Activated naive CD4-positive, alpha-beta T cell treated with anti-CD3 and anti-CD28 coated beads, Interleukin-2, amount 50 U/mL, for 24 hours (primary cell): Measurements from ENCODE around the gene FKBP15.
"Not testable (repeated sequence)": the region's sequence is repeated elsewhere in the genome, so short reads cannot be mapped to it uniquely, and the experiment has no call there.

ENCODE experiments used
- H3K27ac Mint-ChIP-seq: one replicate; pipeline ENCODE4 v1.8.0; 2021; ENCODE audit warnings: mild to moderate bottlenecking, mixed read lengths
- H3K27me3 Mint-ChIP-seq: one replicate; pipeline ENCODE4 v1.8.0; 2021; ENCODE audit warnings: mixed read lengths
- H3K36me3 Mint-ChIP-seq: one replicate; pipeline ENCODE4 v1.8.0; 2021; ENCODE audit warnings: mixed read lengths
- H3K4me1 Mint-ChIP-seq: one replicate; pipeline ENCODE4 v1.8.0; 2021; ENCODE audit warnings: mixed read lengths
- H3K4me3 Mint-ChIP-seq: one replicate; pipeline ENCODE4 v1.8.0; 2021; ENCODE audit warnings: mild to moderate bottlenecking, mixed read lengths
- H3K9me3 Mint-ChIP-seq: one replicate; pipeline ENCODE4 v1.8.0; 2021; ENCODE audit warnings: mixed read lengths

The FKBP15 gene, protein sequence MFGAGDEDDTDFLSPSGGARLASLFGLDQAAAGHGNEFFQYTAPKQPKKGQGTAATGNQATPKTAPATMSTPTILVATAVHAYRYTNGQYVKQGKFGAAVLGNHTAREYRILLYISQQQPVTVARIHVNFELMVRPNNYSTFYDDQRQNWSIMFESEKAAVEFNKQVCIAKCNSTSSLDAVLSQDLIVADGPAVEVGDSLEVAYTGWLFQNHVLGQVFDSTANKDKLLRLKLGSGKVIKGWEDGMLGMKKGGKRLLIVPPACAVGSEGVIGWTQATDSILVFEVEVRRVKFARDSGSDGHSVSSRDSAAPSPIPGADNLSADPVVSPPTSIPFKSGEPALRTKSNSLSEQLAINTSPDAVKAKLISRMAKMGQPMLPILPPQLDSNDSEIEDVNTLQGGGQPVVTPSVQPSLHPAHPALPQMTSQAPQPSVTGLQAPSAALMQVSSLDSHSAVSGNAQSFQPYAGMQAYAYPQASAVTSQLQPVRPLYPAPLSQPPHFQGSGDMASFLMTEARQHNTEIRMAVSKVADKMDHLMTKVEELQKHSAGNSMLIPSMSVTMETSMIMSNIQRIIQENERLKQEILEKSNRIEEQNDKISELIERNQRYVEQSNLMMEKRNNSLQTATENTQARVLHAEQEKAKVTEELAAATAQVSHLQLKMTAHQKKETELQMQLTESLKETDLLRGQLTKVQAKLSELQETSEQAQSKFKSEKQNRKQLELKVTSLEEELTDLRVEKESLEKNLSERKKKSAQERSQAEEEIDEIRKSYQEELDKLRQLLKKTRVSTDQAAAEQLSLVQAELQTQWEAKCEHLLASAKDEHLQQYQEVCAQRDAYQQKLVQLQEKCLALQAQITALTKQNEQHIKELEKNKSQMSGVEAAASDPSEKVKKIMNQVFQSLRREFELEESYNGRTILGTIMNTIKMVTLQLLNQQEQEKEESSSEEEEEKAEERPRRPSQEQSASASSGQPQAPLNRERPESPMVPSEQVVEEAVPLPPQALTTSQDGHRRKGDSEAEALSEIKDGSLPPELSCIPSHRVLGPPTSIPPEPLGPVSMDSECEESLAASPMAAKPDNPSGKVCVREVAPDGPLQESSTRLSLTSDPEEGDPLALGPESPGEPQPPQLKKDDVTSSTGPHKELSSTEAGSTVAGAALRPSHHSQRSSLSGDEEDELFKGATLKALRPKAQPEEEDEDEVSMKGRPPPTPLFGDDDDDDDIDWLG

GRCh38 chr9:113221003-113221799 lies at the start of gene FKBP15, which contains the start of gene SLC31A1:
FKBP15 (minus strand) TSS chr9:113221277; CDS start chr9:113221243, 34 bp downstream.
SLC31A1 (plus strand) TSS chr9:113221544; CDS start chr9:113256149, 34,605 bp downstream.
- Mint-ChIP-seq H3K4me3 (peak within 1 kb of the TSS; percentile 99), H3K36me3 (no peaks in the 10 kb centered on the region), H3K27ac (peak within 1 kb of the TSS; percentile 97), H3K27me3 (no peaks in the 10 kb centered on the region), H3K9me3 (no peaks in the 10 kb centered on the region), H3K4me1 (peaks cover 35% of the 10 kb centered on the region)

GRCh38 chr9:113269871-113270270 lies 48.8 kb upstream of the FKBP15 start:
- Mint-ChIP-seq H3K9me3 (no peaks in the 10 kb centered on the region), H3K4me1 (peaks cover 29% of the 10 kb centered on the region), H3K36me3 (peaks cover 15% of the 10 kb centered on the region), H3K27me3 (no peaks in the 10 kb centered on the region), H3K27ac (peak overlapping the region; percentile 89), H3K4me3 (no peak overlapping the region)

DNA sequence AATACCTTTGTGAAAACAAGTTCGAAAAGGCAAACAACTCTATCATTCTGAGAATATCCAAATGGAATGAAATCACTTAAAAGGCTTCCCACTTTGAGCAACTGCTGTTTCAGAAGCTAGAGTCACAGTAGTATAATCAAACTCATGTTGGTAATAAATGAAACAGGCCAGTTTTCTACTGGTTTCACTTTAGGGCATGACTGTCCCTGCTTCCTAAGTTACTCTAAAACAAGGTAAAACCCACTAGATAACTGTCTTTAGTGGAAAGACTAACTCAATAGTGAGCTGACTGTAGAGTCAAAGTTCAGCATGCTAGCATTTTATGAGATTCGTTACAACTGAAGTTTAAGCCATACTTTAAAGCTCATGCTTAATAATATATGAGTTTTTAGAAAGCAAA lies 48.3 kb upstream of the FKBP15 start:
- Mint-ChIP-seq H3K27ac (peak overlapping the region; percentile 53), H3K4me3 (no peak overlapping the region), H3K9me3 (no peaks in the 10 kb centered on the region), H3K4me1 (peaks cover 28% of the 10 kb centered on the region), H3K36me3 (peaks cover 15% of the 10 kb centered on the region), H3K27me3 (no peaks in the 10 kb centered on the region)

DNA sequence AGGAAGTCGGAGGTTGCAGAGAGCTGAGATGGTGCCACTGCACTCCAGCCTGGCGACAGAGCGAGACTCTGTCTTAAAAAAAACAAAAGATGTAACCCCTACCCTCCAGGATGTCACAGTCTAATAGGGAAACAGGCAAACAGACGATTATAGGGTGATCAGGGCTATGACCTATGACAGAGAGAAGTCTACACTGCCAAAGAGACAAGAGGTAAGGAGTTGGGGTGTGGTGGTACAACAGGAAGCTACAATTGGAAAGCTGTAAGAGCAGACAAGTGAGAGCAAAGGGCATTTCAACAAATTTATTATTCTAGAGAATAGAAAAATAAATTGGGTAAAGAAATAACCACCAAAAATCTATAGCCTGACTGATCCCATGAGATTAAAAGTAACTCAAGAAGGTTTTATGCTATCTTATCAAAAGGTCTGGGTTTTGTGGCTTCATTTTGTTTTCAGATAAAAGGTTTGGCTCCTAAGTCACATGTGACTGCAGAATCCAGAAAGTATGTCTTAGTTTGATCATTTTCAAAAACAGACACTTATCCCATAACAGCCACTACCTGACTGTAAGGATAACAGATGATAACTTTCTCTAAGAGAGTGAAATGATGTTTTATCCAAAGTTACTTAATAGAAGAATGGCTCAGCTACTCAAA lies 47.0 kb upstream of the FKBP15 start:
- Mint-ChIP-seq H3K4me3 (no peak overlapping the region), H3K27ac (peak overlapping the region; percentile 92), H3K36me3 (peaks cover 15% of the 10 kb centered on the region), H3K4me1 (peaks cover 19% of the 10 kb centered on the region), H3K27me3 (no peaks in the 10 kb centered on the region), H3K9me3 (no peaks in the 10 kb centered on the region)

- H3K27me3 Mint-ChIP-seq, result no peaks in the 10 kb centered on the region
- H3K9me3 Mint-ChIP-seq, result no peaks in the 10 kb centered on the region
- H3K4me3 Mint-ChIP-seq, result no peak overlapping the region
- peaks cover 18% of the 10 kb centered on the region for H3K36me3 Mint-ChIP-seq
- peaks cover 17% of the 10 kb centered on the region for H3K4me1 Mint-ChIP-seq
- H3K27ac Mint-ChIP-seq, result no peak overlapping the region
These were observed 45.1 kb upstream of the FKBP15 start for GRCh38 chr9:113266174-113266573.

DNA sequence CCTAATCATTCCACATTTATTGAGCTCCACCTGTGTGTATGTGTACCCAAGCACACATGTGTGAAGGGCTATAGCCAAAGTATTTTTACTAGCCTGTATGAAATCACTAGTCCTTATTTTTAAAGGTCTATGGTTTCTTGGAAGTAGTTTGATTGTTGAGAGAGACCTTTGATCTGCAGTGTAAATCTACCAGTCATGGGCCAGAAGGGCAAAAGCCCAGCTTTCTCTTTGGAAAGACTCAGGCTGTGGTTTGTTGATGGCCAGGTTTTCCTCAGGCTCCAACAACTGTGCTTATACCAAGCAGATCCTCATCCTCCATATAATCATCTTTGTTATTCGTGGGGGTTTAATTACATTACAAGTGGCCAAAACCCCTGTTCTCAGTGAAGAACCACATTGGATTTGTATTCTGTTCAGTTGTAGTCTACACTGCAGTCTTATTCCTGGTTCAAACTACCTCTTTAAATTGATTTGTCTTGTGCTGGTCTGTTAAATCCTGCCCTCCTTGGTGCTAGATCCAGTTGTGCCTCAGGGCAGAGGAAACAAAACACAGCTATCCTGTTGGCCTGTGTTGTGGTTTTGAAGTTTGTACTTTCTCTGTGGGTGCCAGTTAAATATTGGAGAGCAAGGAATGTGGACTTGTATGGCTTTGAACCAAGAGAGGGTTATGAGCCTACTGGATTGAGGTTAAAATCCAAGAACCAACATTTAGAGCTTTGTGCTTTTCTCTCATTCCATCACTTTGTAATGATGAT lies 41.0 kb upstream of the FKBP15 start:
- Mint-ChIP-seq H3K36me3 (peaks cover 15% of the 10 kb centered on the region), H3K27me3 (no peaks in the 10 kb centered on the region), H3K4me3 (no peak overlapping the region), H3K27ac (no peak overlapping the region), H3K4me1 (no peaks in the 10 kb centered on the region), H3K9me3 (no peaks in the 10 kb centered on the region)

GRCh38 chr9:113258282-113258681 lies 37.2 kb upstream of the FKBP15 start:
- Mint-ChIP-seq H3K4me3 (no peak overlapping the region), H3K9me3 (no peaks in the 10 kb centered on the region), H3K27me3 (no peaks in the 10 kb centered on the region), H3K36me3 (peaks cover 13% of the 10 kb centered on the region), H3K27ac (no peak overlapping the region), H3K4me1 (no peaks in the 10 kb centered on the region)

DNA sequence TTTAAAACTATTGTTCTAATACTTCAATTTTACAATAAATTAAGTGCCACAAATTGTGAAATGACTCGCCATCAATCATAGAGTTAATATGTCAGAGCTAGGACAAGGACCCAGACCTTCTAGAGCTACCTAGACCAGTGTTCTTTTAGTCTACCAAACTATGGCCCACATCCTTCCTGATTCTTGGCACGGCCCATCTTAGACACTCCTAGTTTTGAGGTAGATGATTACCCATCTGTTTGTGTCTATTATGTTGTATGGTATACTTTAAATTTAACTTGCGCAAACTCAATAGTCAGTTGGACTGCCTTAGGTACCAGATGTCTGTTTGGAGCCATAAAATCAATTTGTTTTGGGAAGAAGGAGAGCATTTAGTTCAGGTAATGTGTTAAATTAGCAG lies 36.8 kb upstream of the FKBP15 start:
- H3K4me3 Mint-ChIP-seq, result no peak overlapping the region
- H3K36me3 Mint-ChIP-seq, result peaks cover 14% of the 10 kb centered on the region
- H3K9me3 Mint-ChIP-seq, result no peaks in the 10 kb centered on the region
- H3K27me3 Mint-ChIP-seq, result no peaks in the 10 kb centered on the region
- H3K4me1 Mint-ChIP-seq, result no peaks in the 10 kb centered on the region
- no peak overlapping the region for H3K27ac Mint-ChIP-seq

GRCh38 chr9:113255438-113255837 lies 34.4 kb upstream of the FKBP15 start:
- Mint-ChIP-seq H3K4me3 (no peak overlapping the region), H3K9me3 (no peaks in the 10 kb centered on the region), H3K36me3 (peaks cover 9% of the 10 kb centered on the region), H3K27ac (no peak overlapping the region), H3K27me3 (no peaks in the 10 kb centered on the region), H3K4me1 (no peaks in the 10 kb centered on the region)

DNA sequence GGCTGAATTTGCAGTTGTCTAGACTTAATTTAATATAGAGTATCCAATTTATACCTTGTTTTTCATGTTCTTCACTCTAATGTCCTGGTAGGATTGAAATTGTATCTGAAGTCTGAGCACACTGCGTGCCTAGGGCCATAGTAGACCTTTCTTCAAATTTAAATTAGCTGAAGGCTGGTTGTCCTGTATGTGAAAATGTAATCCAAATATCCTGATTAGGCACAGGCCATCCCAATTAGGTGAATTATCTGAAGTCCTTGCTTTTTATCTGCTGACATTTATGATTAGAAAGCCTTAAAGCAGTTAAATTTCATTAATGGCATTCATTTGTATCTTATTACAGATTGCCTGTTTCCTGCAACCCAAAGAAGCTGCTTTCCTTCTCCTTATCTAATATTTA lies 33.9 kb upstream of the FKBP15 start:
- H3K36me3 Mint-ChIP-seq, result peaks cover 6% of the 10 kb centered on the region
- no peaks in the 10 kb centered on the region for H3K9me3 Mint-ChIP-seq
- no peaks in the 10 kb centered on the region for H3K27me3 Mint-ChIP-seq
- H3K4me1 Mint-ChIP-seq, result no peaks in the 10 kb centered on the region
- no peak overlapping the region for H3K4me3 Mint-ChIP-seq
- no peak overlapping the region for H3K27ac Mint-ChIP-seq

DNA sequence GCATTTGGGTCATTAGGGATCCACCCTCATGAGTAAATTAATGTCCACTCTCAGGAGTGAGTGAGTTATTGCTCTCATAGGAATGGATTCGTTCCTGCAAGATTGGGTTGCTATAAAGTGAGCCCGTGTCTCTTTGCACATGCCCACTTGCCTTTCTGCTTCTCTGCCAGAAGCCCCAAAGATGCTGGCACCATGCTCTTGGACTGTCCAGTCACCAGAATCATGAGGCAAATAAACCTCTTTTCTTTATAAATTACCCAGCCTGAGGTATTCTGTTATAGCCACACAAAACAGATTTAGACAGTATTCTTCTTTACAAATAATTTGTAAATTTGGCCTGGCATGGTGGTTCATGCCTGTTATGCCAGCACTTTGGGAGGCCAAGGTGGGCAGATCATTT lies 29.7 kb upstream of the FKBP15 start:
- no peaks in the 10 kb centered on the region for H3K4me1 Mint-ChIP-seq
- no peak overlapping the region for H3K27ac Mint-ChIP-seq
- no peaks in the 10 kb centered on the region for H3K27me3 Mint-ChIP-seq
- H3K9me3 Mint-ChIP-seq, result no peaks in the 10 kb centered on the region
- H3K4me3 Mint-ChIP-seq, result no peak overlapping the region
- H3K36me3 Mint-ChIP-seq, result peaks cover 5% of the 10 kb centered on the region

DNA sequence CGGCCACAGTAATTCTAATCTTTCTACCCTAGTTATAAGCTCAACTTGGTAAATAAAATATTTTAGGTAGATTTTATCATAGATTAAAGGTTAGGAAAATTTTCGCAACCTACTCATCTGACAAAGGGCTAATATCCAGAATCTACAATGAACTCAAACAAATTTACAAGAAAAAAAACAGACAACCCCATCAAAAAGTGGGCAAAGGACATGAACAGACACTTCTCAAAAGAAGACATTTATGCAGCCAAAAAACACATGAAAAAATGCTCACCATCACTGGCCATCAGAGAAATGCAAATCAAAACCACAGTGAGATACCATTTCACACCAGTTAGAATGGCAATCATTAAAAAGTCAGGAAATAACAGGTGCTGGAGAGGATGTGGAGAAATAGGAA lies 28.6 kb upstream of the FKBP15 start:
- not testable (repeated sequence) for H3K36me3 Mint-ChIP-seq, H3K4me3 Mint-ChIP-seq, H3K27ac Mint-ChIP-seq, H3K4me1 Mint-ChIP-seq, H3K9me3 Mint-ChIP-seq, H3K27me3 Mint-ChIP-seq

DNA sequence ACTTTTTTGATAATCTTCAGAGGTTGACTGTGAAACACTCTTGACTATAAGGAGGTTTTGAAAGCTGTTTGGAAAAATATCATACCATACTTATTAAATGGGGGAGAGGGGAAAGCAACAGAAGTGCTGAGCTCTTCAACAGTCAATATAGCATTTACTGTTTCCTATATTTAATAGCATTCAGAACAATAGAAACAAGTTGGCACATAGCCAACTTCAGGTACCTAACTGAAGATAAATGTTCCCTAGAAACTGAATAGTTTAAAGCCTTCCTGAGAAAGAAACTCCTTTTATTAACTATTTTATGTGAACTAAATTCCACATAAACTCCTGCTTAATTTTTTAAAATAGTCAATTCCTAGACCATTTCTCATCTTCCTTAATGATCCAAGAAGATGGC lies 26.6 kb upstream of the FKBP15 start:
- H3K4me3 Mint-ChIP-seq, result no peak overlapping the region
- no peaks in the 10 kb centered on the region for H3K9me3 Mint-ChIP-seq
- no peak overlapping the region for H3K27ac Mint-ChIP-seq
- no peaks in the 10 kb centered on the region for H3K27me3 Mint-ChIP-seq
- peaks cover 6% of the 10 kb centered on the region for H3K36me3 Mint-ChIP-seq
- no peaks in the 10 kb centered on the region for H3K4me1 Mint-ChIP-seq

DNA sequence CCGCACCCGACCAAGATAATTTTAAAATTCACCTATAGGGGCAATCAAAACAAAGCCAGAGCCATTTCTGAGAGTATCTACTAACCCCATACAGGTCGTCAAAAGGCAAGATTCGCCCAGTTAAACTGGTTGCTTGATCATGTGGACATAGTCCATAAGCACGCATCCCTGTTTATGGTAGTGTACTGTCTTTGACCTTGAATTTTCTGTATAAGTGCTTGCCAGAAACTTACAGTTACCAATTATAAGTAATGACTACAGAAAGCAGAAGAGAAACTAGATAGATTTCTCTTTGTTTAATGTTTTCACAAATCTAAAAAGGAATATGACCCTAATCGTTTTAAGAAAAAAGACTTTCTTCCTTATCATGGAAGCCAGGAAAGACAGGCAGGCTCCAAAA lies 25.9 kb upstream of the FKBP15 start:
- Mint-ChIP-seq H3K27ac (no peak overlapping the region), H3K4me3 (no peak overlapping the region), H3K4me1 (no peaks in the 10 kb centered on the region), H3K27me3 (no peaks in the 10 kb centered on the region), H3K9me3 (no peaks in the 10 kb centered on the region), H3K36me3 (peaks cover 7% of the 10 kb centered on the region)
